Upper lobe of right lung (tissue), 1 donor: ENCODE measurements around the gene LRRFIP1. TPM values are rescaled to one million over a fixed set of nuclear protein-coding genes. Genes with fewer than 3 reads are reported as not detected.
A peak's percentile ranks its signal among the peaks of the same experiment; 100 is the strongest.

Source experiments
- ATAC-seq: fragments of 200-7000 bp; cut with Tn5 transposase; one replicate; pipeline ENCODE4 v1.9.1; 2020; ENCODE audit warnings: mild to moderate bottlenecking, moderate library complexity
- DNase-seq: peaks from one replicate; pipeline ENCODE4 v3.0.0-alpha.2; 2020
- H3K27ac ChIP-seq: fragments of 200-600 bp; one replicate; pipeline ENCODE4 v1.8.0; 2022
- H3K27me3 ChIP-seq: fragments of 200-600 bp; one replicate; pipeline ENCODE4 v1.8.0; 2022; ENCODE audit warnings: mild to moderate bottlenecking
- H3K36me3 ChIP-seq: fragments of 200-600 bp; one replicate; pipeline ENCODE4 v1.8.0; 2022
- H3K4me1 ChIP-seq: fragments of 200-600 bp; one replicate; pipeline ENCODE4 v1.8.0; 2022
- H3K4me3 ChIP-seq: fragments of 200-600 bp; one replicate; pipeline ENCODE4 v1.8.0; 2022; ENCODE audit warnings: mild to moderate bottlenecking
- H3K9me3 ChIP-seq: fragments of 200-600 bp; one replicate; pipeline ENCODE4 v1.8.0; 2022
- intact Hi-C: fragments of 100-400 bp; cut with DNase I; formaldehyde crosslinking; loops from one replicate; pipeline ENCODE4 v1.11.0; 2022
- total RNA-seq: library from RNA; stranded (reverse); fragmentation: NEBNext Ultra II Directional; extraction: Animal tissue kit (Norgen Biotek cat#: 25700); gene quantifications from one replicate; pipeline ENCODE4 v1.2.1, GENCODE V29; 2021
- TF ChIP-seq, protein P1 (sequence below): fragments of 200-600 bp; IDR thresholded peaks from one replicate; pipeline ENCODE4 v1.8.0; 2022; ENCODE audit warnings: antibody characterized with exemption
- donor health status: DM: no; HTN: yes; CAD: no; lungs with severe emphysema.

Gene LRRFIP1
- total RNA-seq, 1 donor from 2014 or later: 178 TPM

DNA sequence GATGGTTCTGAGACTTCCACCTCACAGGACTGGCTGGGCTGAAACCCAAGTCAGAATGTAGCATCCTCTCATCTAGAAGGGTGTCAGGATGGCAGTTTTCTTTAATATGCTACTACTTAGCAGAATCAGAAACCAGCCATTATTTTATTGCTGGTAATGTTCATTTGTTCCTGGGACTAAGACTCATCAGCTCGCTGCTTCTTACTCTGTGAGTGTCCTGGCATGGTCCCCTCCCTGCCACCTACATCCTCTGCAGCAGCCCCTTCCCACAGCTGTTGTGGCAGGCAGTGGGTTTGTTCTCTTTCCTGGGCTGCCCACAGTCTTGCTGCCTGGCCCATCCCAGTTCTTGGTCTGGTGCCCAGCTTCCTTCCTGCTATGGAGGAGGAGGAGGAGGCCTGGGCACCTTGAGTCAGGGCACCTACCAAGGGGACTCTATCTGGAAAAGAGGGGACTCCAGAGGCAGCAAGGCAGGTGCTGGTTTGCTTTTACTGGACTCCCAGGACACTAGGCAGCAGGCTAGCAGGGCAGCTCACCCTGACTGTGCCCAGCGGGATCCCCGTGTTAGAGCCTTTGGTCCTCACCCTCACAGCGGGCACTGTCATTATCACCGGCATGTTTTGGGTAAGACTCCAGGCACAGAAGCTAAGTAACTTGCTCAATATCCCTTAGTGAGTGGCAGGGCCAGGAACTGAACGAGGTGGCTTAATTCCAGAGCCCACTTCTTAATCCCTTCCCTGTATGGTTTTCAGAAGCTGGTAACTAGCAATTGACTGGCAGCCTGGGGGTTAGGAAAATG, 62.1 kb downstream of the LRRFIP1 start:
- H3K36me3 ChIP-seq: no peaks in the 10 kb centered on the region
- ATAC-seq: no peak
- no peak overlapping the region for H3K4me3 ChIP-seq
- TF ChIP-seq, protein P1, sequence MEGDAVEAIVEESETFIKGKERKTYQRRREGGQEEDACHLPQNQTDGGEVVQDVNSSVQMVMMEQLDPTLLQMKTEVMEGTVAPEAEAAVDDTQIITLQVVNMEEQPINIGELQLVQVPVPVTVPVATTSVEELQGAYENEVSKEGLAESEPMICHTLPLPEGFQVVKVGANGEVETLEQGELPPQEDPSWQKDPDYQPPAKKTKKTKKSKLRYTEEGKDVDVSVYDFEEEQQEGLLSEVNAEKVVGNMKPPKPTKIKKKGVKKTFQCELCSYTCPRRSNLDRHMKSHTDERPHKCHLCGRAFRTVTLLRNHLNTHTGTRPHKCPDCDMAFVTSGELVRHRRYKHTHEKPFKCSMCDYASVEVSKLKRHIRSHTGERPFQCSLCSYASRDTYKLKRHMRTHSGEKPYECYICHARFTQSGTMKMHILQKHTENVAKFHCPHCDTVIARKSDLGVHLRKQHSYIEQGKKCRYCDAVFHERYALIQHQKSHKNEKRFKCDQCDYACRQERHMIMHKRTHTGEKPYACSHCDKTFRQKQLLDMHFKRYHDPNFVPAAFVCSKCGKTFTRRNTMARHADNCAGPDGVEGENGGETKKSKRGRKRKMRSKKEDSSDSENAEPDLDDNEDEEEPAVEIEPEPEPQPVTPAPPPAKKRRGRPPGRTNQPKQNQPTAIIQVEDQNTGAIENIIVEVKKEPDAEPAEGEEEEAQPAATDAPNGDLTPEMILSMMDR: no peak
- no peaks in the 10 kb centered on the region for H3K27me3 ChIP-seq
- intact Hi-C loops: no loop called here
- H3K27ac ChIP-seq: peak overlapping the region; percentile 89
- peak; percentile 85 for DNase-seq
- H3K4me1 ChIP-seq: peaks cover 61% of the 10 kb centered on the region
- H3K9me3 ChIP-seq: no peaks in the 10 kb centered on the region

- Histone ChIP-seq H3K4me3 (peak overlapping the region; percentile 79), H3K27me3 (no peaks in the 10 kb centered on the region), H3K36me3 (no peaks in the 10 kb centered on the region), H3K27ac (peak overlapping the region; percentile 89), H3K9me3 (no peaks in the 10 kb centered on the region), H3K4me1 (peaks cover 78% of the 10 kb centered on the region)
- ATAC-seq (no peak), DNase-seq (no peak)
- intact Hi-C loops: no loop called here
- TF ChIP-seq, protein P1: no peak
Measured at GRCh38 chr2:237691029-237691907, 63.9 kb downstream of the LRRFIP1 start.

- Histone ChIP-seq H3K9me3 (no peaks in the 10 kb centered on the region), H3K4me1 (peaks cover 79% of the 10 kb centered on the region), H3K27ac (peak overlapping the region; percentile 98), H3K27me3 (no peaks in the 10 kb centered on the region), H3K4me3 (peak overlapping the region; percentile 88), H3K36me3 (no peaks in the 10 kb centered on the region)
- intact Hi-C loops: no loop called here
- DNase-seq (peak; percentile 99), ATAC-seq (peak; percentile 89)
- TF ChIP-seq, protein P1: no peak
Measured at GRCh38 chr2:237691908-237692600, 64.7 kb downstream of the LRRFIP1 start.

DNA sequence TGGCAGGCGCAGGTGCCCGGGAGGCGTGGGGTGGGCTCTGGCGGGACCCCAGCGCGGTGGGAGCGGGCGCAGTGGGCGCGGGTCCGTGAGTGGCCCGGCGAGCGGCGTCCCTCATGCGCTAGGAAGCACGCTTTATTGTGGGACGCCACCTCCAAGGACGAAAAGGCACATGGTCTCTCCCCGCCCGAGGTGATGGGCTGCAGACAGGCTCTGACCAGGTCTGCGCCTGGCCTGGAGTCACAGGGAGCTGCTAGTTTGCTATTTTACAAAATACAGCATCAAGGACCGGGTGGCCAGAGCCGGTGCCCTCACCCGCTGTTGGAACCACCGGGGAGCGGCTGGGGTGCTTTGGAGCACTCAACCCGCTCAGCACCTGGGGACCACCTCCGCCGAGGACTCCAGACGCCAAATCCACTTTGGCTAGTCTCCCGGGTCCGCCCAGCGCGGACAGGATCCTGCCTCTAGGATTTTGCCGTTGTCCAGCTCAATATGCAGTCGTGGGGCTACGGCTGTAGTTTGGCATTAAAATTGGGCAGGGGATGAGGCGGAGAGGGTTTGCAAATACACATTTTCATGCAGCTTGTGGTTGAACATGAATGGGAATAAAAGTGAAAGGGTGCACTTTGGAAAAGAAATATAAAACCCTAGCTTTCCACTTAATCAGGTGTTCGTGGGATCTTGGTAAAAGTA, 65.4 kb downstream of the LRRFIP1 start:
- intact Hi-C loops: no loop called here
- H3K4me3 ChIP-seq: peak overlapping the region; percentile 88
- H3K27ac ChIP-seq: peak overlapping the region; percentile 98
- peaks cover 79% of the 10 kb centered on the region for H3K4me1 ChIP-seq
- DNase-seq (peak; percentile 77), ATAC-seq (no peak)
- H3K36me3 ChIP-seq: no peaks in the 10 kb centered on the region
- H3K27me3 ChIP-seq: no peaks in the 10 kb centered on the region
- TF ChIP-seq, protein P1: no peak
- no peaks in the 10 kb centered on the region for H3K9me3 ChIP-seq
